Stimulated activated naive CD4-positive, alpha-beta T cell (primary cell): ENCODE measurements around the gene DHRS7.
"Not testable (repeated sequence)": the region's sequence is repeated elsewhere in the genome, so short reads cannot be mapped to it uniquely, and the experiment has no call there.

Experiments
- DNase-seq, 6 experiments: peaks; one replicate each; lab custom pipeline; 2025; lab: John Stamatoyannopoulos, UW

The DHRS7 gene

GRCh38 chr14:60133487-60133886 is 31.7 kb downstream of the DHRS7 start:
- no peak for DNase-seq

- no peak for DNase-seq
Observed at GRCh38 chr14:60125918-60126317, 39.3 kb downstream of the DHRS7 start.

- no peak for DNase-seq
Observed at GRCh38 chr14:60116181-60116580, 49.0 kb downstream of the DHRS7 start.

- DNase-seq: no peak
Observed at GRCh38 chr14:60114881-60115280, 50.3 kb downstream of the DHRS7 start.

DNA sequence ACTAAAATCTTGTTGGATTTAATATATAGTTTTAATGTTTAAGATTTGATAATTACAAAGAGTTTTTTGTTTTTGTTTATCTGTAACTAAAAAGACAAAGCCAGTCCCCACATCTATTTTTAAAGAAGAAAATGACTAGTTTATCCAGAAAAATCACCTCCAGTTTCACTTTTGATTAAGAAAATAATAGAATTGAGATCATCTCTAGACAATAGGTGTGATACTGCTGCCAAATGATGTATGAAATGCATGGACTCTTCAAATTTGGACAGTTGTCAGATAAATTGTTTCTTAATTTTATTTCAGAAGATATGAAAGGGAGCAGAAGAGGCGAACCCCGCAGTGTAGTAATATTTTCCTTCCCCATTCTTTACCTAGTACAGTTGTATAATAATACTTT is 53.5 kb downstream of the DHRS7 start:
- no peak for DNase-seq

DNA sequence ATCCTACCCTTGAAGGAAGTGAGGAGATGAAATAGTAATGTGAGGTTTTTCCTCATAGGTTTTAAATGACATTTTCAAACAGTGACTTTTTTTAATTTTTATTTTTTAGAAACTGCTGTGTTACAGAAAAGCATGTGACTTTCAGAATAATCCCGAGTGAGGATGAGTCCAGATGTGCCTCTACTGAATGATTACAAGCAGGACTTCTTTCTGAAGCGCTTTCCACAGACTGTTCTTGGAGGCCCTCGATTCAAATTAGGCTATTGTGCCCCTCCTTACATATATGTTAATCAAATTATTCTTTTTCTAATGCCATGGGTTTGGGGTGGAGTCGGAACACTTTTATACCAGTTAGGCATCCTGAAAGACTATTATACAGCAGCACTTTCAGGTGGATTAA is 57.7 kb downstream of the DHRS7 start:
- no peak for DNase-seq

DNA sequence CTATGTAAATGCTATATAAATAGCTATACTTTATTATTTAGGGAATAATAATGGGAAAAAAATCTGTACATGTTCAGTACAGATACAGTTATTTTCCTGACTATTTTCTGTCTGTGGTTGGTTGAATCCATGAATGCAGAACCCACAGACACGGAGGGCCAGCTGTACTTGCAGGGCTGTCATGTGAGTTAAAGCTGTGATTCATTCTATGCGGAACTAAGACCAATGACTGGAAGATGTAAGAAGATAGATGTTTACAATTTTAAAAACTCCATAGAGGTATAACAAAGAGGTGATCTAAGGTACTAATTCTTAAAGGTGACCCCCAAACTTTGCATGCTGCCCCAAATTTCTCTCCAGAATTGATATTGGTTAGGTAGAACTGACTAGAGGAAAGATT is 58.9 kb downstream of the DHRS7 start:
- DNase-seq: no peak

GRCh38 chr14:60102389-60102788 is 62.8 kb downstream of the DHRS7 start:
- no peak for DNase-seq

DNA sequence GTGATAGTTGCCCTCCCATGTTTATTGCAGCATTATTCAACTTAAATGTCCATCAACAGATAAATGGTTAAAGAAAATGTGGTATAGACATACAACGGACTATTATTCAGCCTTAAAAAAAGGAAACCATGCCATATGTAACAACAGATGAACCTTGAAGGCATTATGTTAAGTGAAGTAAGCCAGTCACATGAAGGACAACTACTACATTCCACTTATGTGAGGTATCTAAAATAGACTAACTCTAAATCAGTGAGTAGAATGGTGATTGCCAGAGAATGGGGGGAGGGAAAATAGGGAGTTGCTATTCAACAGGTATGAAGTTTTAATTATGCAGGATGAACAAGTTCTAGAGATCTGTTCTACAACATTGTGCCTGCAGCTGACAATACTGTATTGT is 63.4 kb downstream of the DHRS7 start:
- no peak for DNase-seq

DNA sequence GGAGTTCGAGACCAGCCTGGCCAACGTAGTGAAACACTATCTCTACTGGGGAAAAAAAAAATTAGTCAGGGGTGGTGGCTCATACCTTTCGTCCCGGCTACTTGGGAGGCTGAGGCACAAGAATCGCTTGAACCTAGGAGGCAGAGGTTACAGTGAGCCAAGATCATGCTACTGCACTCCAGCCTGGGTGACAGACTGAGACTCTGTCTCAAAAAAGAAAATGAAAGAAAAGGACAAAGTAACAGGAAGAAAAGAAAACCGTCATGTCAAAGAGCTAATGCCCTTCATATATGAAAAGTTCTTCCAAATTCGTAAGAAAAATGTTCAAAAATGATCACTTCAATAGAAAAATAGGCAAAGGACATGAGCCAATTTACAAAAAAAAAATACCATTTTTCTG is 65.3 kb downstream of the DHRS7 start:
- DNase-seq: not testable (repeated sequence)

DNA sequence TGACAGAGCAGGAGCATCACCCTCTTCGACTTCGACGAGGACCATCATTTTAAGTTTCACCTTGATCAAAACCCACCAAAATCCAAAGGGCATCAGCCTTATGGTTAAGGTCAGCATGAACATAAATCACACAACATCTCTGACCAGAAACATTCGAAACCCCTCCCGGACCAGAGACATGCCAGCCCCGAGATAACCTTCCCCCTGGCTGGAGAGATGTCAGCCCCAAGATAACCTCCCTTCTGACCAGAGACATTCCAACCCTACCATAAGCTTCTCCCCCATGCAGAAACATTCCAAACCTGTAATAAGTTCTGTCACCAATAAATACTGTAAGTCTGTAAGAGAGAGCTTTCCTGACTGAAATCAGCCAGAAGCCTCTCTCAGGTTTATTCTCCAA is 67.2 kb downstream of the DHRS7 start:
- DNase-seq: no peak

- DNase-seq: no peak
Observed at GRCh38 chr14:60095781-60096450, 69.3 kb downstream of the DHRS7 start.

DNA sequence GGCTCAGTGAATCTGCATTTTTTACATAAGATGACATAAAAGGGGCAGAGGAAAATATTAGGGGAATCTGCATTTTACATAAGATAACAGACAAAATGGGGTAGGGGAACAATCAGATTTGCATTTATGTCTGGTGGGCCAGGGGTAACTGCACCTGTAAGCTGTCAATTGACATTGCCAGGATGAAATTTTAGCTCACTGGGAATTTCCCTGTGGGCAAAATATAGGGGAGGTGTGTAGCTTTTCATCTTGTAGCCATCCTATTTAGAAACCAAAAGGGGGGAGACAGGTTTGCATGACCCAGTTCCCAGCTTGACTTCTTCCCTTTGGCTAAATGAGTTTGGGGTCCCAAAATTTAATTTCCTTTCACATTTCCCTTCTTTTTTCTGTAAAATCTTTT is 70.0 kb downstream of the DHRS7 start:
- DNase-seq: no peak

DNA sequence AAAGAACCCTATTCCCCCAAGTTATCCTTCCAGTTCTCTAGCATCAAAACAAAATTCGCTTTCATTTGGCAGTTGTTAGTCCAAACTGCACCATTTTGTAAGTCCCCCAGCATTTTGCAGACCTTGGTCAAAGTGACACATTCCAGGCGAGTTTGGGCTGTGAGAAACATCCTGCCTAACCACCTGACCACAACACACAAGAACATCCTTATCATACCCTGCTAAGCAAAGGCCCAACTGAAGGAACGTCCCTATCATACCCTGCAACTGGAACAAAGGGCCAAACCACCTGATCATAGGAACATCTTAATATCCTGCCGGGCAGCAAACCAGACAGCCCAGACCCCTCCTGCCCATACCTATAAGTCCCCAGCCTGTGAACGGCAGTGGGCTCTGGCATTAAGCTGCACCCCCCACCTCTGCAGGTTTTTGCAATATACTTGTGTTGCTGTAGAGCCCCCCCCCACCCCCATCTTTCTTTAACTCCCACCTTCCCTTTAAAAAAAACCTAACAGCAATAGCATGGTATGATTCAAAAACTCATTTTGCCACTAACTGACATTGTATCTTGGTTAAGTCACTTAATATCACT is 70.8 kb downstream of the DHRS7 start:
- DNase-seq: no peak
